GM12878 (cell line): ENCODE results near the gene HIVEP3. TPM values are rescaled to one million over a fixed set of nuclear protein-coding genes. Genes with fewer than 3 reads are reported as not detected.

ENCODE experiments used
- ATAC-seq: fragments of 200-7000 bp; cut with Tn5 transposase; 3 replicates; pipeline ENCODE4 v1.9.1; 2020; ENCODE audit warnings: mild to moderate bottlenecking, moderate library complexity
- BruUV-seq: library from RNA; stranded (reverse); fragments of 400-500 nt; replicated peaks from 2 replicates; lab custom pipeline; 2021; lab: Mats Ljungman, UMichigan
- CTCF ChIA-PET: fragments of 300-600 bp; sonication (Branson Sonifier 250); formaldehyde crosslinking; extraction: SDS; loops from one replicate; lab custom pipeline; 2021; ENCODE audit warnings: inconsistent platforms; lab: Yijun Ruan, JAX
- POLR2A ChIA-PET: fragments of 350-600 bp; formaldehyde crosslinking; extraction: SDS; loops from one replicate; lab custom pipeline; 2021; ENCODE audit warnings: inconsistent platforms; lab: Charles Lee
- RAD21 ChIA-PET: fragments of 300-600 bp; sonication (Branson Sonifier 250); formaldehyde crosslinking; loops from one replicate; lab custom pipeline; 2023; ENCODE audit warnings: antibody characterized with exemption; ENCODE audit not compliant: unreplicated experiment; lab: Charles Lee
- SMC1A ChIA-PET: fragments of 300-600 bp; sonication (Branson Sonifier 250); formaldehyde crosslinking; loops from one replicate; lab custom pipeline; 2023; ENCODE audit not compliant: unreplicated experiment, uncharacterized antibody; lab: Charles Lee
- DNase-seq: peaks from one replicate; pipeline ENCODE4 v3.0.0-alpha.2; 2011; ENCODE audit warnings: low read depth, low spot score
- FAIRE-seq: peaks from 3 replicates; lab custom pipeline; 2011; peaks lifted over from hg19 to GRCh38; lab: Jason Lieb, UNC
- H2AFZ ChIP-seq: 2 replicates; pipeline ENCODE4 v1.6.0; 2011; ENCODE audit warnings: low read depth, low read length, control low read depth; ENCODE audit not compliant: control insufficient read depth
- H3K27ac ChIP-seq: 2 replicates; pipeline ENCODE4 v1.5.1; 2011; ENCODE audit warnings: control low read depth; ENCODE audit not compliant: control insufficient read depth, insufficient read depth
- H3K27me3 ChIP-seq, 2 experiments: replicated peaks in 1 of 2; 2 replicates each; pipeline versions ENCODE4 v1.6.0 to v1.6.1; 2011; ENCODE audit warnings: low read length in 1 of 2; ENCODE audit not compliant: control insufficient read depth in 2 of 2, insufficient read depth in 2 of 2
- H3K36me3 ChIP-seq, 2 experiments: 2 replicates each; pipeline ENCODE4 v1.5.1; 2011; ENCODE audit warnings: low read length in 1 of 2; ENCODE audit not compliant: control insufficient read depth in 2 of 2, insufficient read depth in 2 of 2
- H3K4me1 ChIP-seq: 2 replicates; pipeline ENCODE4 v1.6.1; 2011; ENCODE audit warnings: mild to moderate bottlenecking, low read length, moderate library complexity, mixed read lengths; ENCODE audit not compliant: control insufficient read depth, insufficient read depth
- H3K4me2 ChIP-seq: 2 replicates; pipeline ENCODE4 v1.6.0; 2011; ENCODE audit warnings: control low read depth; ENCODE audit not compliant: control insufficient read depth, insufficient read depth
- H3K4me3 ChIP-seq: fragments of 200-600 bp; sonication (generic); 2 replicates; pipeline ENCODE4 v1.5.1; 2016
- H3K79me2 ChIP-seq: 2 replicates; pipeline ENCODE4 v1.6.0; 2011; ENCODE audit warnings: low read length; ENCODE audit not compliant: control insufficient read depth, insufficient read depth
- H3K9ac ChIP-seq: 2 replicates; pipeline ENCODE4 v1.8.0; 2011; ENCODE audit warnings: low read length, control low read depth, mixed read lengths; ENCODE audit not compliant: control insufficient read depth, insufficient read depth
- H3K9me3 ChIP-seq: replicated peaks from 3 replicates; pipeline ENCODE4 v1.5.1; 2011; ENCODE audit warnings: mild to moderate bottlenecking, low read length; ENCODE audit not compliant: control insufficient read depth, insufficient read depth
- H4K20me1 ChIP-seq: 2 replicates; pipeline ENCODE4 v1.6.0; 2011; ENCODE audit not compliant: control insufficient read depth, insufficient read depth
- BMI1 ChIP-seq: fragments of 450-650 bp; IDR thresholded peaks from 2 replicates; pipeline ENCODE4 v1.6.1; 2016; ENCODE audit warnings: mild to moderate bottlenecking, moderate library complexity, borderline replicate concordance
- HDAC2 ChIP-seq: fragments of 200-600 bp; sonication (generic); IDR thresholded peaks from 2 replicates; pipeline ENCODE4 v1.6.1; 2017
- RELB ChIP-seq: fragments of 450-650 bp; IDR thresholded peaks from 2 replicates; pipeline ENCODE4 v1.6.1; 2017; ENCODE audit warnings: low read depth, mild to moderate bottlenecking, moderate library complexity
- SMARCA5 ChIP-seq: fragments of 450-650 bp; IDR thresholded peaks from 2 replicates; pipeline ENCODE4 v1.6.1; 2017; ENCODE audit warnings: mild to moderate bottlenecking
- WGBS: methylation state at CpG from one replicate; pipeline ENCODE4 v1.1.6; 2016; ENCODE audit warnings: low lambda C conversion rate; ENCODE audit not compliant: insufficient replicate concordance, insufficient coverage; ENCODE audit errors: missing lambda C conversion rate; 5-methylcytosine and 5-hydroxymethylcytosine counted together
- in situ Hi-C: fragments of 300-500 bp; cut with MboI; formaldehyde crosslinking; loops from 9 replicates; pipeline ENCODE4 v1.14.3; 2018; ENCODE audit warnings: mixed read lengths
- intact Hi-C: fragments of 100-400 bp; cut with micrococcal nuclease; formaldehyde crosslinking; loops from one replicate; pipeline ENCODE4 v1.14.2; 2022; ENCODE audit not compliant: unreplicated experiment
- polyA plus RNA-seq, 11 experiments: library from polyadenylated mRNA; depleted of rRNA in 4 of 11; unstranded in 6 of 11; stranded (reverse) in 5 of 11; fragments of >200 nt; fragmentation: Nextera tagmentation in 4 of 11; fragmentation: Illumina TruSeq in 1 of 11; extraction: Ambion mirVana in 4 of 11; extraction: Trizol in 1 of 11; gene quantifications; 1 replicate in 1 of 11; 2 replicates in 10 of 11; pipeline versions ENCODE4 v1.2.1 to v1.2.3, GENCODE V29; 2011 to 2016; ENCODE audit warnings: inconsistent platforms in 2 of 11, missing spikeins in 2 of 11, low read depth in 1 of 11
- total RNA-seq, 4 experiments: library from RNA; depleted of rRNA in 3 of 4; stranded (reverse); fragments of >200 nt in 3 of 4; fragmentation: Illumina TruSeq in 1 of 4; extraction: Trizol in 1 of 4; gene quantifications; 2 replicates each; pipeline versions ENCODE4 v1.2.1 to v1.2.3, GENCODE V29; 2013 to 2021

HIVEP3 gene
- total and polyA plus RNA-seq, 10 of the 15 experiments (the other 5 are each of a cell fraction or from before 2014, with no cell fraction given) = 1.8 to 13.6 (median 3.8) TPM

- H2AFZ ChIP-seq = no peak overlapping the region
- in situ Hi-C loops (no loop called here), intact Hi-C loops (no loop called here)
- no peaks in the 10 kb centered on the region for H3K27me3 ChIP-seq
- H3K27ac ChIP-seq = no peak overlapping the region
- H4K20me1 ChIP-seq = no peaks in the 10 kb centered on the region
- ChIA-PET POLR2A (interaction anchor here (0.6 to 1.1 kb wide), 2 partner anchors 15 to 16 kb away, joined by 3 to 4 read pairs; no protein-coding TSS in a partner anchor), SMC1A (interaction anchor here (1.8 to 2.2 kb wide), 2 partner anchors 11 to 16 kb away, joined by 6 to 7 read pairs; no protein-coding TSS in a partner anchor), CTCF (no interaction called here), RAD21 (interaction anchor here (1.0 kb wide), 1 partner anchor 56 kb away, joined by 4 read pairs; no protein-coding TSS in a partner anchor)
- TF ChIP-seq SMARCA5 (no peak), HDAC2 (no peak), RELB (no peak), BMI1 (peak; percentile 76; the same call in 1 of the 2 replicates)
- peaks cover 31% of the 10 kb centered on the region for H3K4me1 ChIP-seq
- 74% methylated on average over 9 of the region's 9 CpGs for WGBS
- BruUV-seq = no TSS peak
- no peaks in the 10 kb centered on the region for H3K9me3 ChIP-seq
- no peak overlapping the region for H3K9ac ChIP-seq
- no peak for DNase-seq
- H3K79me2 ChIP-seq = no peaks in the 10 kb centered on the region; the same call in 1 of the 2 replicates
- H3K4me3 ChIP-seq = no peak overlapping the region
- ATAC-seq = no peak
- H3K4me2 ChIP-seq = no peak overlapping the region
- no peak for FAIRE-seq
- H3K36me3 ChIP-seq = no peaks in the 10 kb centered on the region
Measured at GRCh38 chr1:41714638-41715389, 203.9 kb downstream of the HIVEP3 start.
